Mesothelial cell of epicardium (in vitro differentiated cells): ENCODE results near the gene ARHGEF40. TPM values are rescaled to one million over a fixed set of nuclear protein-coding genes. Genes with fewer than 3 reads are reported as not detected.

Experiments
- DNase-seq, 2 experiments: peaks; one replicate each; pipeline ENCODE4 v3.0.0; 2021; ENCODE audit warnings: low spot score in 2 of 2; ENCODE audit not compliant: unreplicated experiment in 2 of 2
- H3K27ac Mint-ChIP-seq: 2 replicates; pipeline ENCODE4 v1.8.0; 2021; ENCODE audit warnings: mixed read lengths
- H3K27me3 Mint-ChIP-seq: 2 replicates; pipeline ENCODE4 v1.8.0; 2021; ENCODE audit warnings: low read depth, mixed read lengths
- H3K36me3 Mint-ChIP-seq: 2 replicates; pipeline ENCODE4 v1.8.0; 2021; ENCODE audit warnings: mixed read lengths
- H3K4me1 Mint-ChIP-seq: 2 replicates; pipeline ENCODE4 v1.8.0; 2021; ENCODE audit warnings: mixed read lengths
- H3K4me3 Mint-ChIP-seq: 2 replicates; pipeline ENCODE4 v1.8.0; 2021; ENCODE audit warnings: mild to moderate bottlenecking, moderate library complexity, mixed read lengths
- H3K9me3 Mint-ChIP-seq: 2 replicates; pipeline ENCODE4 v1.8.0; 2021; ENCODE audit warnings: mixed read lengths
- CTCF ChIP-seq: fragments of 200-600 bp; sonication (generic); IDR thresholded peaks from one replicate; pipeline ENCODE4 v1.5.0; 2021; ENCODE audit warnings: antibody characterized with exemption; ENCODE audit not compliant: unreplicated experiment
- total RNA-seq: library from RNA; stranded (reverse); gene quantifications from 3 replicates; pipeline ENCODE4 v1.2.1, GENCODE V29; 2021

The ARHGEF40 gene
- total RNA-seq, 1 donor from 2014 or later = 96.2 TPM

GRCh38 chr14:21048638-21049037 is 21.5 kb upstream of the ARHGEF40 start:
- Mint-ChIP-seq H3K9me3 (no peaks in the 10 kb centered on the region), H3K27ac (no peak overlapping the region), H3K4me1 (peaks cover 12% of the 10 kb centered on the region), H3K27me3 (no peaks in the 10 kb centered on the region), H3K36me3 (no peaks in the 10 kb centered on the region), H3K4me3 (no peak overlapping the region)
- TF ChIP-seq CTCF = no peak
- no peak for DNase-seq

- H3K27me3 Mint-ChIP-seq = no peaks in the 10 kb centered on the region
- no peak overlapping the region for H3K27ac Mint-ChIP-seq
- no peak overlapping the region for H3K4me3 Mint-ChIP-seq
- no peaks in the 10 kb centered on the region for H3K36me3 Mint-ChIP-seq
- no peak for DNase-seq
- peaks cover 9% of the 10 kb centered on the region for H3K4me1 Mint-ChIP-seq
- TF ChIP-seq CTCF = no peak
- H3K9me3 Mint-ChIP-seq = no peaks in the 10 kb centered on the region
Measured at GRCh38 chr14:21049271-21049673, 20.8 kb upstream of the ARHGEF40 start.

DNA sequence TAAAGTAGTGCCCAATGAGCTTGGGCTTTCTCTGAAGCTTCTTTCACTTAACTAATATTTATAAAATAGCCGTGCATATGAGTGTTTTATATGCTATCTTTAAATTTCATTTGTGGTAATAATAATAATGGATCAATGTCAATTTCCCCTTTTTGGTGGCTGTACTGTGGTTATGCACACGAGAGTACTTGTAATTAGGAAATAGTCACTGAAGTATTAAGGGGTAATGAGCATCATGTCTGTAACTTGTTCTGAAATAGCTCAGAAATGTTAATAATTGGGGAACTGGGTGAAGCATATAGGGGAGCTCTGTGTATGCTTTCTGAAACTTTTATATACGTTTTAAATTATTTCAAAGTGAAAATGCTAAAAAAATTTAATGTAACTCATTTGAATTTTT is 19.5 kb upstream of the ARHGEF40 start:
- H3K4me3 Mint-ChIP-seq = no peak overlapping the region
- no peaks in the 10 kb centered on the region for H3K27me3 Mint-ChIP-seq
- no peak for TF ChIP-seq CTCF
- H3K36me3 Mint-ChIP-seq = no peaks in the 10 kb centered on the region
- H3K4me1 Mint-ChIP-seq = peaks cover 7% of the 10 kb centered on the region
- H3K9me3 Mint-ChIP-seq = no peaks in the 10 kb centered on the region
- H3K27ac Mint-ChIP-seq = no peak overlapping the region
- no peak for DNase-seq

- Mint-ChIP-seq H3K27me3 (no peaks in the 10 kb centered on the region), H3K36me3 (no peaks in the 10 kb centered on the region), H3K27ac (no peak overlapping the region), H3K9me3 (no peaks in the 10 kb centered on the region), H3K4me3 (no peak overlapping the region), H3K4me1 (peaks cover 11% of the 10 kb centered on the region)
- no peak for TF ChIP-seq CTCF
- no peak for DNase-seq
Measured at GRCh38 chr14:21053184-21054122, 16.7 kb upstream of the ARHGEF40 start.

DNA sequence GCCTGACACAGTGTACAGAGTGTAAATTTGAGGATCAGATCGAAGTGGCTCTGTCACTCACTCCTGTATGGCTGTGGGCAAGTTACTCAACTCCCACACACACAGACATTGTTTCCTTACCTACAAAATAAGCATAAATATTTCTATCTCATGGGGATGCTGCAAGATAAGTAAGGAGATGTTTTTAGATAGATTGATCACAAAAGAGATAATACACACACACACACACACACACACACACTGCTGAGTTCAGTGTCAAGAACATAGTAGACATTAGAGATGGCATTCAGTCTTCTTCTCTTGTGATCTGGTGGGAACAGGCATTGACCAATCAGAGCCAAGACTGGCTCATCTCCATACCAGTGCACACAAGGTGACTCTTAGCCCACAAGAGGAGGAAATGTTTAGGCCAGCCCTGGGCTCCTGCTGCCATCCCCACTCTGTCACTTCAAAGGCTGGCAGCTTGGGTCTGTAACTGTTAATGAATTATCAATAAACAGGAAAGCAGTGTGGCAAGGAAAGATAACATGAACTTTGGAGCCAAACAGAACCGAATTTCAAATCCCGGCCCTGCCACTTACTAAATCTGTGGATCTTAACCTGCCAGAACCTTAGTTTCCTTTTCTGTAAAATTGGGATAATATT is 15.9 kb upstream of the ARHGEF40 start:
- H3K27ac Mint-ChIP-seq = no peak overlapping the region
- no peaks in the 10 kb centered on the region for H3K9me3 Mint-ChIP-seq
- H3K4me3 Mint-ChIP-seq = no peak overlapping the region
- H3K4me1 Mint-ChIP-seq = peaks cover 12% of the 10 kb centered on the region
- H3K36me3 Mint-ChIP-seq = no peaks in the 10 kb centered on the region
- DNase-seq = no peak
- no peaks in the 10 kb centered on the region for H3K27me3 Mint-ChIP-seq
- TF ChIP-seq CTCF = no peak
